GM10266 (cell line): ENCODE data around the gene SFTPD.
A peak's percentile ranks its signal among the peaks of the same experiment; 100 is the strongest.
"Not testable (repeated sequence)": the region's sequence is repeated elsewhere in the genome, so short reads cannot be mapped to it uniquely, and the experiment has no call there.

Experiments
- DNase-seq: peaks from one replicate; pipeline ENCODE4 v3.0.0; 2012; ENCODE audit errors: extremely low spot score
- CTCF ChIP-seq: IDR thresholded peaks from 2 replicates; pipeline ENCODE4 v1.5.1; 2012; ENCODE audit warnings: mild to moderate bottlenecking, low read depth; ENCODE audit not compliant: control insufficient read depth, insufficient read depth; ENCODE audit errors: missing control alignments

Gene SFTPD

GRCh38 chr10:79929409-79929904 is 19.4 kb downstream of the SFTPD start:
- peak; percentile 62 for DNase-seq
- peak; percentile 84 for TF ChIP-seq CTCF

- no peak for TF ChIP-seq CTCF
- DNase-seq = no peak
These were observed 20.8 kb downstream of the SFTPD start for GRCh38 chr10:79928028-79928583.

GRCh38 chr10:79927111-79927828 is 21.6 kb downstream of the SFTPD start:
- no peak for TF ChIP-seq CTCF
- peak; percentile 1 for DNase-seq

GRCh38 chr10:79926037-79926436 is 22.9 kb downstream of the SFTPD start:
- no peak for DNase-seq
- TF ChIP-seq CTCF = no peak

- no peak for TF ChIP-seq CTCF
- DNase-seq = no peak
These were observed 23.3 kb downstream of the SFTPD start for GRCh38 chr10:79925614-79926013.

- no peak for TF ChIP-seq CTCF
- no peak for DNase-seq
These were observed 25.2 kb downstream of the SFTPD start for GRCh38 chr10:79923669-79924068.

- no peak for TF ChIP-seq CTCF
- peak; percentile 2 for DNase-seq
These were observed 25.8 kb downstream of the SFTPD start for GRCh38 chr10:79923145-79923544.

- DNase-seq = not testable (repeated sequence)
These were observed 26.9 kb downstream of the SFTPD start for GRCh38 chr10:79922011-79922412.

- DNase-seq = not testable (repeated sequence)
These were observed 33.1 kb downstream of the SFTPD start for GRCh38 chr10:79915838-79916237.

- not testable (repeated sequence) for DNase-seq
These were observed 34.4 kb downstream of the SFTPD start for GRCh38 chr10:79914512-79914911.
